ENCODE data around the gene C2orf68. TPM values are rescaled to one million over a fixed set of nuclear protein-coding genes. Genes with fewer than 3 reads are reported as not detected.

C2orf68 gene
- total and polyA plus RNA-seq, 2 of the 8 experiments (the other 6 are each of a cell fraction or from before 2014, with no cell fraction given) = 46.3 to 49.4 TPM

- no peak for TF ChIP-seq CHD7 (IDR thresholded peaks at IDR 0.05; ENCODE audit: insufficient replicate concordance, low read length)
- no peak for TF ChIP-seq MAX (IDR thresholded peaks at IDR 0.05)
- TF ChIP-seq TAF1 (IDR thresholded peaks at IDR 0.05; ENCODE audit: low read depth, low read length) = peak; percentile 27; the same call in 1 of the 2 replicates
- TF ChIP-seq BACH1 (IDR thresholded peaks at IDR 0.05; ENCODE audit: low read length) = no peak
- no peak for TF ChIP-seq CEBPB (IDR thresholded peaks at IDR 0.05; ENCODE audit: low read depth, low read length)
- TF ChIP-seq NRF1 (IDR thresholded peaks at IDR 0.05; ENCODE audit: low read depth, low read length) = no peak
- peak; percentile 31 to 55; a peak in 1 of 4 replicates for TF ChIP-seq SIN3A (conservative IDR thresholded peaks at IDR 0.05 in 1 of 2, IDR thresholded peaks at IDR 0.05 in 1 of 2; ENCODE audit: low read depth in 1 of 2, low read length in 2 of 2)
- no peak for TF ChIP-seq SAP30 (IDR thresholded peaks at IDR 0.05; ENCODE audit: insufficient read depth, insufficient replicate concordance, low read length)
- no peak for TF ChIP-seq SP4 (IDR thresholded peaks at IDR 0.05; ENCODE audit: low read length)
- TF ChIP-seq CREB1 (IDR thresholded peaks at IDR 0.05) = no peak
These were observed 34.3 kb downstream of the C2orf68 start, which contains the start of gene VAMP8 (continued) for GRCh38 chr2:85577386-85578242.
